Measurements from ENCODE around the gene OR6C70. TPM values are rescaled to one million over a fixed set of nuclear protein-coding genes. Genes with fewer than 3 reads are reported as not detected.

The OR6C70 gene
- total and polyA plus RNA-seq, 9 of the 15 experiments (the other 6 are each of a cell fraction or from before 2014, with no cell fraction given): not detected

DNA sequence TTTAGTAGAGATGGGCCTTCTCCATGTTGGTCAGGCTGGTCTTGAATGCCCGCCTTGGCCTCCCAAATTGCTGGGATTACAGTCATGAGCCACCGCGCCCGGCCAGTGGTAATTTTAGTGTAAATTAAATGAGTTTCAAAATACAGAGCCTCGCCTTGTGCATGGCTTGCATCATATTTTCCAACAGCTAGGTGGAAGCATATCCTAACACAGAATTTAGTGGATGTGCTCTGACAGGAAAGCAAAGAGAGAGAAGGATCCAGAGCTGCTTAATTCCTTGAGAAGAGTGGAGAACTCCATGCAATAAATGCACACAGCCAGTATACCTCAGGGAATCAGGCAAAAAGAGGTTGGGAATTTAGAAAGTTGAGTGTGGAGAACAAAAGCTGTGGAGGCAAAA is 23.6 kb downstream of the OR6C70 start (continued):
- TF ChIP-seq, protein P1, sequence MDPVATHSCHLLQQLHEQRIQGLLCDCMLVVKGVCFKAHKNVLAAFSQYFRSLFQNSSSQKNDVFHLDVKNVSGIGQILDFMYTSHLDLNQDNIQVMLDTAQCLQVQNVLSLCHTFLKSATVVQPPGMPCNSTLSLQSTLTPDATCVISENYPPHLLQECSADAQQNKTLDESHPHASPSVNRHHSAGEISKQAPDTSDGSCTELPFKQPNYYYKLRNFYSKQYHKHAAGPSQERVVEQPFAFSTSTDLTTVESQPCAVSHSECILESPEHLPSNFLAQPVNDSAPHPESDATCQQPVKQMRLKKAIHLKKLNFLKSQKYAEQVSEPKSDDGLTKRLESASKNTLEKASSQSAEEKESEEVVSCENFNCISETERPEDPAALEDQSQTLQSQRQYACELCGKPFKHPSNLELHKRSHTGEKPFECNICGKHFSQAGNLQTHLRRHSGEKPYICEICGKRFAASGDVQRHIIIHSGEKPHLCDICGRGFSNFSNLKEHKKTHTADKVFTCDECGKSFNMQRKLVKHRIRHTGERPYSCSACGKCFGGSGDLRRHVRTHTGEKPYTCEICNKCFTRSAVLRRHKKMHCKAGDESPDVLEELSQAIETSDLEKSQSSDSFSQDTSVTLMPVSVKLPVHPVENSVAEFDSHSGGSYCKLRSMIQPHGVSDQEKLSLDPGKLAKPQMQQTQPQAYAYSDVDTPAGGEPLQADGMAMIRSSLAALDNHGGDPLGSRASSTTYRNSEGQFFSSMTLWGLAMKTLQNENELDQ (CRISPR knock-in tag; IDR thresholded peaks at IDR 0.05; ENCODE audit: borderline replicate concordance): no peak
- TF ChIP-seq, protein P2, sequence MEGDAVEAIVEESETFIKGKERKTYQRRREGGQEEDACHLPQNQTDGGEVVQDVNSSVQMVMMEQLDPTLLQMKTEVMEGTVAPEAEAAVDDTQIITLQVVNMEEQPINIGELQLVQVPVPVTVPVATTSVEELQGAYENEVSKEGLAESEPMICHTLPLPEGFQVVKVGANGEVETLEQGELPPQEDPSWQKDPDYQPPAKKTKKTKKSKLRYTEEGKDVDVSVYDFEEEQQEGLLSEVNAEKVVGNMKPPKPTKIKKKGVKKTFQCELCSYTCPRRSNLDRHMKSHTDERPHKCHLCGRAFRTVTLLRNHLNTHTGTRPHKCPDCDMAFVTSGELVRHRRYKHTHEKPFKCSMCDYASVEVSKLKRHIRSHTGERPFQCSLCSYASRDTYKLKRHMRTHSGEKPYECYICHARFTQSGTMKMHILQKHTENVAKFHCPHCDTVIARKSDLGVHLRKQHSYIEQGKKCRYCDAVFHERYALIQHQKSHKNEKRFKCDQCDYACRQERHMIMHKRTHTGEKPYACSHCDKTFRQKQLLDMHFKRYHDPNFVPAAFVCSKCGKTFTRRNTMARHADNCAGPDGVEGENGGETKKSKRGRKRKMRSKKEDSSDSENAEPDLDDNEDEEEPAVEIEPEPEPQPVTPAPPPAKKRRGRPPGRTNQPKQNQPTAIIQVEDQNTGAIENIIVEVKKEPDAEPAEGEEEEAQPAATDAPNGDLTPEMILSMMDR (IDR thresholded peaks at IDR 0.05 in 2 of 3, conservative IDR thresholded peaks at IDR 0.05 in 1 of 3; ENCODE audit: insufficient read depth in 2 of 3, low read depth in 1 of 3, low read length in 3 of 3): peak; percentile 11 to 25 (median 21); a peak in 3 of 6 replicates

DNA sequence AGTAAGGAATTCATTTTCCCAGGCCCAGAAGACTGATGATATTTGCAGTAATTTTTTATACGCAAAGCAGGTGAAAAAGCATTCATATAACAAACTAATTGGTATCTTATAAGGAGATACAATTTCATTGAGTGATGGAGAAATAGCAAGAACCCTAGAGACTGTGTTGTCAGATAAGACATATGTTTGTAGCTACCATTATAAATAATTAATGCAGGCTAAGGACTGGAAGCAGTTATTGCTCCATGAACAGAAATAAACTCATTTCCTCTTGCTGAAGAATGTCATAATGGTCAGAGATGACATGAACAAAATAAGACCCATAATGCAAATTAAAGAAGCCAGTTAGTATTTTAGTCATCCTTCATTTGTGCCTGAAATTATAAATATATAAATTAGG is 24.6 kb downstream of the OR6C70 start:
- intact Hi-C loops (cut with micrococcal nuclease): loop anchor here (10.0 kb wide), 1 partner anchor 261 kb away; no protein-coding TSS in a partner anchor
- Histone ChIP-seq H3K9me3 (replicated peaks; ENCODE audit: control insufficient read depth, insufficient read depth, low read depth, low read length) (no peaks in the 10 kb centered on the region), H3K27ac (ENCODE audit: extremely low read depth, low read depth, low read length) (no peak overlapping the region), H4K20me1 (replicated peaks; ENCODE audit: control insufficient read depth, insufficient read depth, low read length) (no peaks in the 10 kb centered on the region), H3K79me2 (ENCODE audit: control insufficient read depth, insufficient read depth, low read length) (no peaks in the 10 kb centered on the region), H3K36me3 (ENCODE audit: control insufficient read depth, insufficient read depth, low read length) (no peaks in the 10 kb centered on the region), H2AFZ (ENCODE audit: low read depth, low read length) (no peak overlapping the region), H3K9me1 (ENCODE audit: control insufficient read depth, insufficient read depth, low read length) (no peaks in the 10 kb centered on the region), H3K4me2 (ENCODE audit: insufficient read depth, low read length) (no peak overlapping the region), H3K4me3 (no peak overlapping the region), H3K9ac (ENCODE audit: insufficient read depth in 1 of 2, low read depth in 2 of 2, low read length in 2 of 2) (no peak overlapping the region), H3K4me1 (replicated peaks in 1 of 2; ENCODE audit: control insufficient read depth in 2 of 2, insufficient read depth in 2 of 2, low read length in 2 of 2) (no peaks in the 10 kb centered on the region), H3K27me3 (ENCODE audit: control insufficient read depth in 2 of 2, insufficient read depth in 2 of 2, low read length in 2 of 2) (no peaks in the 10 kb centered on the region)
- 0% methylated on average over 1 of the region's 1 CpG for WGBS (ENCODE audit: insufficient coverage, low coverage, missing lambda C conversion rate)
- no peak for ATAC-seq
- TF ChIP-seq COPS2 (conservative IDR thresholded peaks at IDR 0.05) (no peak), ZNF780A (CRISPR knock-in tag; IDR thresholded peaks at IDR 0.05) (no peak), TRIM28 (IDR thresholded peaks at IDR 0.05) (no peak), CHD1 (IDR thresholded peaks at IDR 0.05; ENCODE audit: low read length) (no peak), FOXM1 (IDR thresholded peaks at IDR 0.05; ENCODE audit: low read depth) (no peak), FOXM1 (CRISPR knock-in tag; IDR thresholded peaks at IDR 0.05; ENCODE audit: low read depth) (no peak), ZNF444 (CRISPR knock-in tag; IDR thresholded peaks at IDR 0.05) (no peak)
- no peak for DNase-seq (ENCODE audit: extremely low read depth in 1 of 4, low spot score in 3 of 4)
- ChIA-PET POLR2A (no interaction called here), CTCF (ENCODE audit: low intra/inter-chr PET ratio) (interaction anchor here (2.6 kb wide), 1 partner anchor 174 kb away, joined by 25 read pairs; no protein-coding TSS in a partner anchor)
- BruUV-seq (replicated peaks): no TSS peak
- FAIRE-seq: no peak
- in situ Hi-C loops (cut with MboI): no loop called here

All from K562 (cell line).